NCI-H1930 (cell line): ENCODE results near the gene C10orf143.
"Not testable (repeated sequence)": the region's sequence is repeated elsewhere in the genome, so short reads cannot be mapped to it uniquely, and the experiment has no call there.

Experiments
- DNase-seq, 2 experiments: peaks; one replicate each; lab custom pipeline; 2025; lab: John Stamatoyannopoulos, UW

Gene C10orf143

GRCh38 chr10:130111113-130111851 lies 652 bp upstream of the C10orf143 start:
- peak; percentile 86 to 88 for DNase-seq

DNA sequence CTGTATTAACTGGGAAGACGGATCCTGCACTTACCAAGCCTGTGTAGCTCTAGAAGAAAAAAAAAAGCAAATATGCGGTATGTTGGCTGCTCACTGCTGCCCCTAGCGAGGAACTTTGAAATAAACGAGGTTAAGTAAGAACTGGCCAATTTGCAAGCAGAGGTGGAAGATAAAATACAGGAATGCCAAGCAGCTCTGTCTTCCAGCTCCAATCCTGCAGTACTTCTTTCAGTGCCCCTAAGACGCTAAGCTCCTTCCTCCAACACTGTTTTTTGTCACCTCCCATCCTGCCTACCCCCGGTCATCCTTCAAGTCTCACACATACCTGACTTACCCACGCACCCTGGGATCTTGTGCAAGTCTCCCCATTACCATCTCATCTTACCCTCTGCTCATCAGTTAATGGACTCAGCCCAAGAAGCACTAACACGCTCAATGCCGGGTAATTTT lies 809 bp downstream of the C10orf143 start:
- DNase-seq, result peak; percentile 14 to 39

DNA sequence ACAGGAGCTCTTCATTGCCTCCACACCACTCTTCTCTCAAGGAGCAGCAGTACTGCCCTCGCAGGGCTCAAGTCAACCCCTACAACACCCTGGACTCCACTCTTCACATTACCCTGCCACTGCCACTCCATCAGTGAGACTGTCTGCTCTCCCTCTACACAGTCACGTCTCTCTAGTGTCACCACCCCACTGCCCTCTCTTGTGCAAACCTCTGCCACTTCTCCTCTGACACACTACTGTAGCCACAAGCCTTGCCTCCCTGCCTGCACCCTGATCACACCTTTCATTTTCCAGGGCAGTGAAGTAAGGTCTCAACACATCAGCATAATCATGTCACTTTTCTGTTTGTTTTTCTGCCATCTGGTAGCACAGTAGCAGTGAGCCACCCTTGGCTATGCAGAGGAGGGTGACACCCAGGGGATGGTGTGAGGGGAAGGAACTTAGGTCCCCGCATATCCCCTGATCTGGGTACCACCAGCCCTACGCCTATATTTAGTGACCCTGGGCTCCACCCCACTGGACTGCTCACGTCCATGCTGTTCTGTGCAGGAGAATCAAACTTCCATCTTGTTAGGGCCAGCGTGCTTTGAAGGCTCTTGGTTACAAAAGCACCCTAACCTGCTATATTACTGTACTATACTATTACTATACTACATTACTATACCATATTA lies 1.6 kb downstream of the C10orf143 start:
- DNase-seq, result no peak

DNA sequence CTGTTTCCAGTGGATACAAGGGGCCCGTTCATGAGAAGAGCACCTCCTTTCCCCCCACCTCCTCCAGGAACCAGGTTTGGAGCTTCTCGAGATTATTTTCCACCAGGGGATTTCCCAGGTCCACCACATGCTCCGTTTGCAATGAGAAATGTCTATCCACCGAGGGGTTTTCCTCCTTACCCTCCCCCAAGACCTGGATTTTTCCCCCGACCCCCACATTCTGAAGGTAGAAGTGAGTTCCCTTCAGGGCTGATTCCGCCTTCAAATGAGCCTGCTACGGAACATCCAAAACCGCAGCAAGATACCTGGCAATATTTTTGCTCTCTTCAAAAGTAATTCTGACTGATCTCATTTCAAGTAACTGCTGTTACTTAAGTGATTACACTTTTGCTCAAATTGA lies 2.5 kb downstream of the C10orf143 start:
- DNase-seq, result not testable (repeated sequence)

DNA sequence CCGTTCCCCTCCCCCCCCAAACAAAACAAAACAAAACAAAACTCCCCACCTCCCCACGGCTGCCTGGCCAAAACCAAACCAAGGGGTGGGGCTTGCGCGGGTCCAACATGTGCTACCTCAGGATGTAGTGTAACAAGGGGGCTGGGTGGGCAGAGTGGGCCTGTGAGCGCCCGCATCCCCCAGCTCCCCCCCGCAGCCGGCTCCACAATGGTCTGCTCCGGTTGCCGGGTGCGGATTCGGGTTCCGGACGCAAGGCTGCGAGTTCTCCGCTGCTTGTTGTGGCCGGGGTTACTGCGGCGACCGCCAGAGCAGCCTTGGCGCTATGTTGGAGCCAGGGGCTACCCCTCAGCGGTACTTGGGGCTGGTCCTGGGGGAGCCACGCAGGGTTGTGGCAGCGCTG lies 4.9 kb downstream of the C10orf143 start:
- no peak for DNase-seq

DNA sequence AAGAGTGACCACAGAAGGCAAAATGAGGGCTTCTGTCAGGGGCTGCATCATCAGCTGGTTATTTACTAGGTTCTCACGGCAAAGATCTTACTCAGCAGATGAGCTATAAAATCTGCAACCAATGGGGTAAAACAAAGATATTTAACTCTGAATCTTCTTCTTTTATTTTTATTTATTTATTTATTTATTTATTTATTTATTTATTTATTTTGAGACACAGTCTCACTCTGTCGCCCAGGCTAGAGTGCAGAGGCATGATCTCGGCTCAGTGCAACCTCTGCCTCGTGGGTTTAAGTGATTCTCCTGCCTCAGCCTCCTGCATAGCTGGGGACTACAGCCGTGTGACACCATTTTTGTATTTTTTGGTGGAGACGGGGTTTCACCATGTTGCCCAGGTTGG lies 11.3 kb downstream of the C10orf143 start:
- no peak for DNase-seq

GRCh38 chr10:130090565-130090964 lies 20.1 kb downstream of the C10orf143 start:
- not testable (repeated sequence) for DNase-seq

DNA sequence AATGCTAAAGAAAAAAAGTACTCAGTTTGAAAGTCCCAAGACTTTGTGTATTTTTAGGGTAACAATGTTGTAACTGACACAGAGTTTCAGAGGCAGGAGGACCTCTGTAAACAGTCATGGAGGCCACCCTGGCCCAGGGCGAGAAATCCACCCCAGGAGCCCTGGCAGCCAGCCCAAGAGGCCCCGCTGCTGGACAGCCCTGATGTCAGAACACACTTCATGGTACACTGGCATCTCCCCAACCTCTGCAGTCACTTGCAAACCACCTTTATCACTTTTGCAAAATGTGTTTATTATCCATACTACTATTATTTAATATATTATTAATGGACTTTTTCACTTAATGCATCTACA lies 30.2 kb downstream of the C10orf143 start:
- no peak for DNase-seq

DNA sequence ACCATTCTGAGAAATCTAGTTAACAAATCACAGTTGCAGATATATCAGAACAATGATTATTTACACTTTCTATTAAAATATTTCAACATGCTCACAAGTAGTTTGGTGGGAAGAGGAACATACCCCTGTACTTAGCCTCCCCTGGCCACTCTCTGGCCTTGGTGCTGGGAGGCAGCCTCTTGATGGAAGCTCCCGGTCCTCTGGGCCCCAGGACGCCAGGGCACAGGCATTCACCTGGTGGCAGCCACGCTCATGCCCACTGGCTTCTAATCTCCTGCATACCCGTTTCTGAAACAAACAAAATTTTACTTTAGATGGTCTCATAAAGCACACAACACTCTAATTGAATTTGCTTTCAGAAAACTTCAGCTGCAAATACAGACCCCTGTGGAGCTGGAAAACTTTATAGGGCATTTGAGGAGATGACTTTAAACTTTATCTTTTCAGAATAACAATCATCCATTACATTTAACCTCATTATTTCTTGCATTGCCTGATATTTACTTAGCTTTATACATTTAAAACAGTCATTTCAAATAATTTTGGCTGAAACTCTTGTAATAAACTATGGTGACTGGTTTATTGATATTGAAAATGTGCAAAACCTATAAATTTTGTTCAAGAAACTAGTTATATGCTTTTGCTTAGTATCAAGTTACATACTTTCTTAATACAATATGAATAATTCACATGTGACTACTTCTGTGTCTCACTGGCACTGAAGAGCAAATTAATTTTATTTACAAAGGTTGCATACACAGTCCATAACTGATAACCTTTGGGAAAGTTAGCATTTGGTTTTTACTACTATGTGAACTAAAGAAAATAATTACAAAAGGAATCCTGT lies 30.8 kb downstream of the C10orf143 start:
- DNase-seq, result no peak

GRCh38 chr10:130078120-130078519 lies 32.5 kb downstream of the C10orf143 start:
- DNase-seq, result no peak

- DNase-seq, result no peak
Measured at GRCh38 chr10:130076681-130077080, 33.9 kb downstream of the C10orf143 start.

GRCh38 chr10:130074639-130075038 lies 36.0 kb downstream of the C10orf143 start:
- DNase-seq, result no peak

GRCh38 chr10:130073912-130074311 lies 36.7 kb downstream of the C10orf143 start:
- no peak for DNase-seq

DNA sequence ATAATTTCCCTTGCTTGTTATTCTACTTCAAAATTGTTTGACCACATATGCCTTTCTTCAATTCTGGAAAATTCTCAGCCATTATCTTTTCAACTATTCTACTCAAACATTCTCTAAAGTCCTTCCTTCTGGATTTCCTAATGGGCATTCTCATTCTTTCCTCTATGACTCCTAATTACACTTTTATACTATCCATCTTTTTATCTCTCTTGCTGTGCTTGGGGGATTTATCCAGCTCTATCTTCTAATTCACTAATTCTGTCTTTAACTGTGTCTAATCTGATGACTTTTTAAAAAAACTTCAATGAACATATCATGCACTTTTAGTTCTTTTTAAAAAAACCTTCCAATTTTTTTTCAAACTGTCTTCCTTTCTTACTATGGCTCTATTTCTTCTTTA lies 38.4 kb downstream of the C10orf143 start:
- DNase-seq, result no peak

DNA sequence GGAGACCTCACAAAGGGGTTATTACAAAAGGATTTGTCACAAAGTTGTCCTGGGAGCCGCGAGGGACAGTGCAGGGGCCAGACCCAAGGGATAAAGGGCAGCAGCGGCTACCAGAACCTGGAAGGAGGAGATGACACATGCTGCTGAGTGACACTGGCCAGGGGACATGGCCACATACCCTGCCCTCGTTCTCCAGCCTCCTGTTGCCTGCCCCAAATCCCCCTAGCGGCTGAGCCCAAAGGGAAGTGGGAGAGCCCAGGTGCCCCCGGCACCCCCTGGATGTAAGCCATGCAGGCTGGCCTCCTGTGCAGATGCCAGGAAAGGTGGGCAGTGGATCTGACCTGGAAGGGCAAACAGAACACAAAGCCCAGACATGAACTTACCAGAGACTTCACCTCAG lies 42.7 kb downstream of the C10orf143 start:
- no peak for DNase-seq

- DNase-seq, result no peak
Measured at GRCh38 chr10:130066743-130067142, 43.9 kb downstream of the C10orf143 start.

- DNase-seq, result no peak
Measured at GRCh38 chr10:130065251-130065650, 45.4 kb downstream of the C10orf143 start.

DNA sequence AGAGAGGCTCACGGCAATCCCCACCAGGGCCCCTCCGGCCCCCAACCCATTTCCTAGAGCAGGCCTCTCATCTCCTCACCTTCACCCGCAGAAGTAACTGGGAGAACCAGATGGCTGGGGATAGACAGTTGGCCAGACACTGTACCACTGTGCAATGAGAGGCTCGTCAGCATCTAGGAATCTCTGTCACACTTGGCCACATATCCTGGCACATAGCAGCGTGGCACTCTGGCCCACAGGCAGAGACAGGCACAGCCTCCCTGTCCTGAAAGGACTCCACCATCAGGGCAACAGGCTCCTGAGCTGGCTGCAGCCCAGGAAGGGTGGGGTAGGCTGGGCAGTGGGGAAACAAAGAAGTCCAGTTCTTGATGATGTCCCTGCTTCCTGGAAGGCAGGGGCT lies 45.8 kb downstream of the C10orf143 start:
- no peak for DNase-seq

DNA sequence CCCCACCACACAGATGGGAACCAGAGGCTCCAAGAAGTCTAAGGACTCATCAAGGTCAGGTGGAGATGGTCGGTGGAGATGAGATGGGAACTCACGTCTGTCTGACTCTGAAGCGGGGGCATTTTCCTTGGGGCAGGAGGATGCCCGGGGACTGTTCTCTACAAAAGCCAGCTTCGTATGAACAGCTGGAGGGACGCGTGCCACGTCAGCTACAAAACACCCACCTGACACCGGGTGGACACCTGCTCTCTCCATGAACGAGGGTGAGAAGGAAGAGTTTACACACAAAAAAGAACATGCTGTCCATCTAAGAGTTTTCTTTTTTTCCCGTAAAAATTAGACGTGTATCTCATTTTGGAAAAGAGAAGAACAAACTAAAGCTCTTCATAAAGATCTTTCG lies 47.7 kb downstream of the C10orf143 start:
- no peak for DNase-seq

DNA sequence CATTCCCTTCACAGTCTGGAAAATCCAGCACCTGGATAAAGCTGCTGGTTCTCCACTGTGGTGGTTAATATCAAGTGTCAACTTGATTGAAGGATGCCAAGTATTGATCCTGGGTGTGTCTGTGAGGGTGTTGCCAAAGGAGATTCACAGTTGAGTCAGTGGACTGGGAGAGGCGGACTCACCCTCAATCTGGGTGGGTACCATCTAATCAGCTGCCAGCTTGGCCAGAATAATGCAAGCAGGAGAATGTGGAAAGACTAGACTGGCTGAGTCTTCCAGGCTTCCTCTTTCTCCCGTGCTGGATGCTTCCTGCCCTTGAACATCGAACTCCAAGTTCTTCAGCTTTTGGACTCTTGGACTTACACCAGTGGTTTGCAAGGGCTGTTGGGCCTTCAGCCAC lies 48.4 kb downstream of the C10orf143 start:
- no peak for DNase-seq

DNA sequence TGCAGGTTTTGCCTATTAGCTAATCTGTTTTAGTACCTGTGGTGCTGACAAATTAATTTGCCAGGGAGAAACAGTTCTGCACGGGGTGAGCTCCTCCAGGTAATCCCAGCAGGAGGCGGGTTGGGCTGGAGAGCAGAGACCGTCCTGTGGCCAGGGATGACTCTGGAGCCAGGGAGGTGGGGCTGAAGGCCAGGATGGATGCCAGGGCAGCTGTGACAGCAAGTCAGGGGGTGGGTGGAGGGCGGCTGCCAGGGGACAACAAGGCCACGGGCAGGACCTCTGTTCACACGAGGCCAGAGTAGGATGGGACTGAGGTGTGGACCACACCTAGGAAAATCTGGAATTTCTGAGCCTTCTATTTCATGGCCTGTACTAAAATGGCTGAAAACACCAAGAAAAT lies 48.9 kb downstream of the C10orf143 start:
- DNase-seq, result no peak

GRCh38 chr10:130054021-130054420 lies 56.6 kb downstream of the C10orf143 start:
- DNase-seq, result no peak

GRCh38 chr10:130053561-130053960 lies 57.1 kb downstream of the C10orf143 start:
- DNase-seq, result no peak
